HEK293 (cell line): ENCODE data around the gene ZCCHC3.

Experiments
- CTCF ChIA-PET: fragments of 350-600 bp; formaldehyde crosslinking; extraction: SDS; loops from one replicate; lab custom pipeline; 2021; ENCODE audit warnings: antibody characterized with exemption; lab: Yijun Ruan, JAX
- POLR2A ChIA-PET: fragments of 300-600 bp; formaldehyde crosslinking; extraction: SDS; loops from one replicate; lab custom pipeline; 2020; ENCODE audit warnings: antibody characterized with exemption, inconsistent platforms; lab: Yijun Ruan, JAX
- H3K27ac ChIP-seq: fragments of 200-500 bp; sonication (Bioruptor generic); 2 replicates; pipeline ENCODE4 v1.5.1; 2014; ENCODE audit warnings: low read depth, low read length, control low read depth, inconsistent platforms; ENCODE audit errors: extremely low read depth
- H3K36me3 ChIP-seq, 2 experiments: fragments of 200-500 bp in 1 of 2; sonication (Bioruptor generic) in 1 of 2; 1 replicate in 1 of 2; 2 replicates in 1 of 2; pipeline ENCODE4 v1.5.1; 2014 to 2017; ENCODE audit warnings: inconsistent platforms in 2 of 2, low read length in 2 of 2; ENCODE audit not compliant: control insufficient read depth in 2 of 2, insufficient read depth in 1 of 2
- H3K4me1 ChIP-seq: fragments of 200-500 bp; sonication (Bioruptor generic); 2 replicates; pipeline ENCODE4 v1.5.1; 2014; ENCODE audit warnings: mild to moderate bottlenecking, low read length, inconsistent platforms; ENCODE audit not compliant: control insufficient read depth, insufficient read depth
- H3K4me3 ChIP-seq: 2 replicates; pipeline ENCODE4 v1.5.1; 2011; ENCODE audit warnings: low read depth, mild to moderate bottlenecking, control low read depth, low read length, moderate library complexity
- H3K9me3 ChIP-seq: fragments of 200-500 bp; sonication (Bioruptor generic); 2 replicates; pipeline ENCODE4 v1.5.1; 2014; ENCODE audit warnings: low read depth, low read length, inconsistent platforms; ENCODE audit not compliant: control insufficient read depth, insufficient read depth
- BCL11B ChIP-seq: fragments of 450-650 bp; formaldehyde crosslinking; IDR thresholded peaks from 2 replicates; pipeline ENCODE4 v1.5.1; 2016; ENCODE audit warnings: low read depth, missing biosample characterization, missing genetic modification characterization
- INSM2 ChIP-seq: fragments of 450-650 bp; formaldehyde crosslinking; IDR thresholded peaks from 2 replicates; pipeline ENCODE4 v1.5.1; 2016; ENCODE audit warnings: missing biosample characterization, missing genetic modification characterization
- KLF7 ChIP-seq: fragments of 450-650 bp; formaldehyde crosslinking; IDR thresholded peaks from 2 replicates; pipeline ENCODE4 v1.5.1; 2016; ENCODE audit warnings: missing biosample characterization, missing genetic modification characterization, borderline replicate concordance
- REPIN1 ChIP-seq: fragments of 450-650 bp; formaldehyde crosslinking; IDR thresholded peaks from 2 replicates; pipeline ENCODE4 v1.5.1; 2017; ENCODE audit warnings: missing biosample characterization, missing genetic modification characterization, low read depth
- SETDB1 ChIP-seq: IDR thresholded peaks from one replicate; pipeline ENCODE4 v1.6.1; 2017; ENCODE audit warnings: mild to moderate bottlenecking, low read length, moderate library complexity, mixed read lengths; ENCODE audit not compliant: insufficient read length
- ZBTB1 ChIP-seq: fragments of 450-650 bp; formaldehyde crosslinking; IDR thresholded peaks from 2 replicates; pipeline ENCODE4 v1.5.1; 2016; ENCODE audit warnings: missing biosample characterization, missing genetic modification characterization
- ZBTB11 ChIP-seq: fragments of 450-650 bp; formaldehyde crosslinking; conservative IDR thresholded peaks from 2 replicates; pipeline ENCODE4 v1.5.1; 2016; ENCODE audit warnings: low read depth, missing biosample characterization, missing genetic modification characterization
- ZFP69B ChIP-seq: fragments of 450-650 bp; formaldehyde crosslinking; IDR thresholded peaks from 2 replicates; pipeline ENCODE4 v1.5.1; 2016; ENCODE audit warnings: missing biosample characterization, missing genetic modification characterization
- ZNF146 ChIP-seq: fragments of 450-650 bp; formaldehyde crosslinking; IDR thresholded peaks from 2 replicates; pipeline ENCODE4 v1.5.1; 2016; ENCODE audit warnings: missing biosample characterization, missing genetic modification characterization
- ZNF155 ChIP-seq: fragments of 450-650 bp; formaldehyde crosslinking; IDR thresholded peaks from 2 replicates; pipeline ENCODE4 v1.5.1; 2016; ENCODE audit warnings: missing biosample characterization, missing genetic modification characterization
- ZNF23 ChIP-seq: fragments of 450-650 bp; formaldehyde crosslinking; IDR thresholded peaks from 2 replicates; pipeline ENCODE4 v1.5.1; 2016; ENCODE audit warnings: missing biosample characterization, missing genetic modification characterization, borderline replicate concordance
- ZNF24 ChIP-seq: fragments of 450-650 bp; formaldehyde crosslinking; IDR thresholded peaks from 2 replicates; pipeline ENCODE4 v1.5.1; 2016; ENCODE audit warnings: missing biosample characterization, missing genetic modification characterization
- ZNF266 ChIP-seq: fragments of 450-650 bp; formaldehyde crosslinking; IDR thresholded peaks from 2 replicates; pipeline ENCODE4 v1.5.1; 2016; ENCODE audit warnings: missing biosample characterization, missing genetic modification characterization, low read depth
- ZNF423 ChIP-seq: fragments of 450-650 bp; formaldehyde crosslinking; IDR thresholded peaks from 2 replicates; pipeline ENCODE4 v1.5.1; 2016; ENCODE audit warnings: missing biosample characterization, missing genetic modification characterization
- ZNF433 ChIP-seq: fragments of 450-650 bp; formaldehyde crosslinking; IDR thresholded peaks from 2 replicates; pipeline ENCODE4 v1.5.1; 2016; ENCODE audit warnings: missing biosample characterization, missing genetic modification characterization, low read depth
- ZNF510 ChIP-seq: fragments of 450-650 bp; formaldehyde crosslinking; IDR thresholded peaks from 2 replicates; pipeline ENCODE4 v1.5.1; 2018; ENCODE audit warnings: mild to moderate bottlenecking, missing genetic modification characterization, missing biosample characterization; ENCODE audit not compliant: insufficient replicate concordance
- ZNF530 ChIP-seq: fragments of 450-650 bp; formaldehyde crosslinking; IDR thresholded peaks from 2 replicates; pipeline ENCODE4 v1.5.1; 2016; ENCODE audit warnings: low read depth, missing biosample characterization, missing genetic modification characterization
- ZNF776 ChIP-seq: fragments of 450-650 bp; formaldehyde crosslinking; IDR thresholded peaks from 2 replicates; pipeline ENCODE4 v1.5.0; 2017; ENCODE audit warnings: missing biosample characterization, missing genetic modification characterization, borderline replicate concordance
- TF ChIP-seq, protein P1 (sequence below): fragments of 450-650 bp; formaldehyde crosslinking; IDR thresholded peaks from 2 replicates; pipeline ENCODE4 v1.5.1; 2016; ENCODE audit warnings: missing biosample characterization, missing genetic modification characterization
- TF ChIP-seq, protein P2 (sequence below): fragments of 450-650 bp; formaldehyde crosslinking; IDR thresholded peaks from 2 replicates; pipeline ENCODE4 v1.5.1; 2016; ENCODE audit warnings: missing biosample characterization, missing genetic modification characterization

Gene ZCCHC3

GRCh38 chr20:310645-311044, 13.3 kb downstream of the ZCCHC3 start:
- CTCF ChIA-PET, result no interaction called here
- no peaks in the 10 kb centered on the region for H3K9me3 ChIP-seq
- TF ChIP-seq KLF7 (tag by site-specific recombination) (no peak), ZNF146 (no peak), ZNF23 (tag by site-specific recombination) (no peak), ZNF423 (tag by site-specific recombination) (no peak), ZNF776 (tag by site-specific recombination) (no peak), SETDB1 (no peak), ZFP69B (no peak), ZNF433 (no peak), ZNF510 (tag by site-specific recombination) (no peak), ZNF24 (tag by site-specific recombination) (no peak), BCL11B (no peak), ZBTB11 (tag by site-specific recombination) (no peak), REPIN1 (tag by site-specific recombination) (no peak)
- TF ChIP-seq, protein P1, sequence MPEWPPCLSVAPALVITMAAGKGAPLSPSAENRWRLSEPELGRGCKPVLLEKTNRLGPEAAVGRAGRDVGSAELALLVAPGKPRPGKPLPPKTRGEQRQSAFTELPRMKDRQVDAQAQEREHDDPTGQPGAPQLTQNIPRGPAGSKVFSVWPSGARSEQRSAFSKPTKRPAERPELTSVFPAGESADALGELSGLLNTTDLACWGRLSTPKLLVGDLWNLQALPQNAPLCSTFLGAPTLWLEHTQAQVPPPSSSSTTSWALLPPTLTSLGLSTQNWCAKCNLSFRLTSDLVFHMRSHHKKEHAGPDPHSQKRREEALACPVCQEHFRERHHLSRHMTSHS, result no peak
- TF ChIP-seq, all 188 proteins: peak for 0
- Histone ChIP-seq H3K27ac (no peak overlapping the region), H3K4me1 (peaks cover 6% of the 10 kb centered on the region), H3K4me3 (no peak overlapping the region), H3K36me3 (no peaks in the 10 kb centered on the region)
- POLR2A ChIA-PET, result no interaction called here

- Histone ChIP-seq H3K4me3 (no peak overlapping the region), H3K36me3 (no peaks in the 10 kb centered on the region), H3K9me3 (no peaks in the 10 kb centered on the region), H3K4me1 (peaks cover 6% of the 10 kb centered on the region), H3K27ac (no peak overlapping the region)
- ChIA-PET POLR2A (interaction anchor here (1.0 kb wide), 1 partner anchor 13 kb away, joined by 8 read pairs; the partner anchor contains the start of gene SOX12), CTCF (interaction anchor here (0.6 to 1.7 kb wide), 6 partner anchors 13 to 310 kb away, joined by 3 to 8 read pairs (median 4); no protein-coding TSS in a partner anchor)
- TF ChIP-seq ZNF155 (tag by site-specific recombination), result no peak
- no peak for TF ChIP-seq ZNF530 (tag by site-specific recombination)
- no peak for TF ChIP-seq ZBTB1 (tag by site-specific recombination)
- no peak for TF ChIP-seq ZNF266 (tag by site-specific recombination)
- TF ChIP-seq, protein P2, sequence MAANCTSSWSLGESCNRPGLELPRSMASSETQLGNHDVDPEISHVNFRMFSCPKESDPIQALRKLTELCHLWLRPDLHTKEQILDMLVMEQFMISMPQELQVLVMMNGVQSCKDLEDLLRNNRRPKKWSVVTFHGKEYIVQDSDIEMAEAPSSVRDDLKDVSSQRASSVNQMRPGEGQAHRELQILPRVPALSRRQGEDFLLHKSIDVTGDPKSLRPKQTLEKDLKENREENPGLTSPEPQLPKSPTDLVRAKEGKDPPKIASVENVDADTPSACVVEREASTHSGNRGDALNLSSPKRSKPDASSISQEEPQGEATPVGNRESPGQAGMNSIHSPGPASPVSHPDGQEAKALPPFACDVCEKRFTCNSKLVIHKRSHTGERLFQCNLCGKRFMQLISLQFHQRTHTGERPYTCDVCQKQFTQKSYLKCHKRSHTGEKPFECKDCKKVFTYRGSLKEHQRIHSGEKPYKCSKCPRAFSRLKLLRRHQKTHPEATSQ (tag by site-specific recombination), result no peak
- TF ChIP-seq INSM2 (tag by site-specific recombination), result no peak
Measured at GRCh38 chr20:311609-312008, 14.2 kb downstream of the ZCCHC3 start.
